Stomach (tissue), 9 donors: ENCODE data around the gene RIPOR1. TPM values are rescaled to one million over a fixed set of nuclear protein-coding genes. Genes with fewer than 3 reads are reported as not detected.

Source experiments
- DNase-seq, 2 donors: peaks; one replicate each; pipeline versions ENCODE4 v3.0.0 to v3.0.0-alpha.2; 2013 to 2019
- H3K27ac ChIP-seq, 5 donors: fragments of 200-600 bp in 4 of 5; sonication (generic) in 4 of 5; one replicate each; pipeline ENCODE4 v1.5.1; 2013 to 2019; ENCODE audit warnings: mild to moderate bottlenecking in 1 of 5, moderate library complexity in 1 of 5
- H3K27me3 ChIP-seq, 3 donors: fragments of 200-600 bp; sonication (generic); one replicate each; pipeline ENCODE4 v1.5.1; 2017 to 2019; ENCODE audit warnings: mixed run types in 1 of 3
- H3K36me3 ChIP-seq, 4 donors: fragments of 200-600 bp; sonication (generic); 1 replicate in 3 of 4; 2 replicates in 1 of 4; pipeline ENCODE4 v1.5.1; 2016 to 2019
- H3K4me1 ChIP-seq, 4 donors: fragments of 200-600 bp; sonication (generic); one replicate each; pipeline ENCODE4 v1.5.1; 2016 to 2019
- H3K4me3 ChIP-seq, 4 donors: fragments of 200-600 bp; sonication (generic) in 3 of 4; one replicate each; pipeline ENCODE4 v1.5.1; 2016 to 2019; ENCODE audit warnings: mild to moderate bottlenecking in 1 of 4
- H3K9me3 ChIP-seq, 4 donors: fragments of 200-600 bp; sonication (generic); one replicate each; pipeline ENCODE4 v1.5.1; 2016 to 2019
- EP300 ChIP-seq: sonication (generic); formaldehyde crosslinking; IDR thresholded peaks from one replicate; pipeline ENCODE4 v1.6.1; 2017; ENCODE audit warnings: antibody characterized with exemption
- POLR2A ChIP-seq, 4 donors: fragments of 450-650 bp; IDR thresholded peaks; one replicate each; pipeline ENCODE4 v1.6.1; 2016; ENCODE audit warnings: antibody characterized with exemption in 4 of 4, control low read depth in 2 of 4, mild to moderate bottlenecking in 1 of 4, moderate library complexity in 1 of 4
- POLR2AphosphoS5 ChIP-seq, 3 donors: sonication (generic); formaldehyde crosslinking; IDR thresholded peaks; one replicate each; pipeline ENCODE4 v1.6.1; 2016; ENCODE audit warnings: antibody characterized with exemption in 3 of 3
- WGBS, 5 donors: extraction: QIAGEN DNeasy Blood & Tissue Kit in 3 of 5; methylation state at CpG; one replicate each; pipeline versions ENCODE4 v1.1.5 to v1.1.7; 2013 to 2018; 5-methylcytosine and 5-hydroxymethylcytosine counted together
- intact Hi-C: fragments of 100-400 bp; cut with DNase I; formaldehyde crosslinking; loops from one replicate; pipeline ENCODE4 v1.15.1; 2023; ENCODE audit warnings: low total_unique reads
- polyA plus RNA-seq, 3 donors: library from polyadenylated mRNA; stranded (reverse); fragments of 200-250 nt; gene quantifications; one replicate each; pipeline ENCODE4 v1.2.3, GENCODE V29; 2013
- total RNA-seq, 5 donors: library from RNA; depleted of rRNA; stranded (reverse); fragments of >200 nt; gene quantifications; one replicate each; pipeline versions ENCODE4 v1.1.0 to v1.2.3, GENCODE V29; 2014 to 2016
- TF ChIP-seq, protein P1 (sequence below), 7 experiments: fragments of 450-650 bp in 4 of 7; fragments of 200-600 bp in 3 of 7; sonication (generic) in 3 of 7; IDR thresholded peaks; one replicate each; pipeline ENCODE4 v1.5.1; 2016 to 2019; ENCODE audit warnings: antibody characterized with exemption in 7 of 7, control low read depth in 2 of 7, mild to moderate bottlenecking in 1 of 7
- donor health status: healthy with polysubstance abuse.
- donor health status: Bipolar disorder and iron deficiency.
- donor health status: healthy.

RIPOR1 gene
- total and polyA plus RNA-seq, 8 donors, result 17.2 to 159 (median 27.4) TPM

GRCh38 chr16:67552476-67552875 is 23.8 kb downstream of the RIPOR1 start:
- H3K27ac ChIP-seq, result peak overlapping the region in 1 of 5 donors; percentile 10
- H3K4me1 ChIP-seq, result peaks cover 3 to 34% (median 14%) of the 10 kb centered on the region in 4 donors
- H3K9me3 ChIP-seq, result no peaks in the 10 kb centered on the region
- H3K4me3 ChIP-seq, result no peak overlapping the region
- TF ChIP-seq, protein P1, sequence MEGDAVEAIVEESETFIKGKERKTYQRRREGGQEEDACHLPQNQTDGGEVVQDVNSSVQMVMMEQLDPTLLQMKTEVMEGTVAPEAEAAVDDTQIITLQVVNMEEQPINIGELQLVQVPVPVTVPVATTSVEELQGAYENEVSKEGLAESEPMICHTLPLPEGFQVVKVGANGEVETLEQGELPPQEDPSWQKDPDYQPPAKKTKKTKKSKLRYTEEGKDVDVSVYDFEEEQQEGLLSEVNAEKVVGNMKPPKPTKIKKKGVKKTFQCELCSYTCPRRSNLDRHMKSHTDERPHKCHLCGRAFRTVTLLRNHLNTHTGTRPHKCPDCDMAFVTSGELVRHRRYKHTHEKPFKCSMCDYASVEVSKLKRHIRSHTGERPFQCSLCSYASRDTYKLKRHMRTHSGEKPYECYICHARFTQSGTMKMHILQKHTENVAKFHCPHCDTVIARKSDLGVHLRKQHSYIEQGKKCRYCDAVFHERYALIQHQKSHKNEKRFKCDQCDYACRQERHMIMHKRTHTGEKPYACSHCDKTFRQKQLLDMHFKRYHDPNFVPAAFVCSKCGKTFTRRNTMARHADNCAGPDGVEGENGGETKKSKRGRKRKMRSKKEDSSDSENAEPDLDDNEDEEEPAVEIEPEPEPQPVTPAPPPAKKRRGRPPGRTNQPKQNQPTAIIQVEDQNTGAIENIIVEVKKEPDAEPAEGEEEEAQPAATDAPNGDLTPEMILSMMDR (IDR thresholded peaks at IDR 0.05), result no peak
- no peak for TF ChIP-seq POLR2A (IDR thresholded peaks at IDR 0.05)
- no peak for TF ChIP-seq EP300
- no peak for TF ChIP-seq POLR2AphosphoS5 (IDR thresholded peaks at IDR 0.05)
- 45 to 69% (median 64%) methylated on average over 4 of the region's 4 CpGs for WGBS, 5 donors
- intact Hi-C loops, result no loop called here
- H3K36me3 ChIP-seq, result peaks cover 0 to 15% (median 7%) of the 10 kb centered on the region in 4 donors
- H3K27me3 ChIP-seq, result no peaks in the 10 kb centered on the region
- DNase-seq, result peak in 1 of 2 donors; percentile 51

DNA sequence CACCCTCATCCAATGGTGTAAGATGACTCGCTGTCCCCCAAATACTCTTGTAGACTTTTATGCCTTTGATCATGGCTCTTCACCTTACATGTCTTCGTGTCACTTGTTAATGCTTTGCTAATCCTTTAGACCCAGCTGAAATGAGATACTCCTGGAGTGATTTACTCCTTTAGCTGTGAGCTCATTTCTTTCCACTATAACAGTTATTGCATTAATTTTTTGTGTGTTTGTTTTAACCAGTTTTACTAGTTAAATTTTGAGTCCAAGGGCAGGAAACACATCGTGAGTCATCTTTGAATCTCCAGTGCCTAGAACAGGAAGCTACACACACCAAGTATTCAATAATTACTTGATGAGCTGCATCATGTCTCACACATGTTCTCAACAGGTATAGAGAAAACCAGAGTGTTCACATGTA is 27.2 kb downstream of the RIPOR1 start:
- intact Hi-C loops, result no loop called here
- Histone ChIP-seq H3K36me3 (no peaks in the 10 kb centered on the region), H3K4me3 (no peak overlapping the region), H3K27me3 (no peaks in the 10 kb centered on the region), H3K9me3 (no peaks in the 10 kb centered on the region), H3K27ac (peak overlapping the region in 3 of 5 donors; percentile 18 to 53 (median 48)), H3K4me1 (peaks cover 0 to 31% (median 7%) of the 10 kb centered on the region in 4 donors)
- DNase-seq, result no peak
- 57 to 72% (median 68%) methylated on average over 3 of the region's 3 CpGs for WGBS, 5 donors
- TF ChIP-seq, protein P1 (IDR thresholded peaks at IDR 0.05), result no peak
- no peak for TF ChIP-seq POLR2AphosphoS5 (IDR thresholded peaks at IDR 0.05)
- TF ChIP-seq EP300, result no peak
- no peak for TF ChIP-seq POLR2A (IDR thresholded peaks at IDR 0.05)

GRCh38 chr16:67558859-67559258 is 30.2 kb downstream of the RIPOR1 start:
- Histone ChIP-seq H3K4me1 (peaks cover 7 to 29% (median 14%) of the 10 kb centered on the region in 4 donors), H3K4me3 (no peak overlapping the region), H3K9me3 (no peaks in the 10 kb centered on the region), H3K27ac (no peak overlapping the region), H3K36me3 (no peaks in the 10 kb centered on the region), H3K27me3 (no peaks in the 10 kb centered on the region)
- DNase-seq, result no peak
- intact Hi-C loops, result no loop called here
- 83 to 97% (median 90%) methylated on average over 1 of the region's 1 CpG for WGBS, 5 donors
- TF ChIP-seq POLR2A (IDR thresholded peaks at IDR 0.05) (no peak), POLR2AphosphoS5 (IDR thresholded peaks at IDR 0.05) (no peak), EP300 (no peak)
- TF ChIP-seq, protein P1 (IDR thresholded peaks at IDR 0.05), result no peak

DNA sequence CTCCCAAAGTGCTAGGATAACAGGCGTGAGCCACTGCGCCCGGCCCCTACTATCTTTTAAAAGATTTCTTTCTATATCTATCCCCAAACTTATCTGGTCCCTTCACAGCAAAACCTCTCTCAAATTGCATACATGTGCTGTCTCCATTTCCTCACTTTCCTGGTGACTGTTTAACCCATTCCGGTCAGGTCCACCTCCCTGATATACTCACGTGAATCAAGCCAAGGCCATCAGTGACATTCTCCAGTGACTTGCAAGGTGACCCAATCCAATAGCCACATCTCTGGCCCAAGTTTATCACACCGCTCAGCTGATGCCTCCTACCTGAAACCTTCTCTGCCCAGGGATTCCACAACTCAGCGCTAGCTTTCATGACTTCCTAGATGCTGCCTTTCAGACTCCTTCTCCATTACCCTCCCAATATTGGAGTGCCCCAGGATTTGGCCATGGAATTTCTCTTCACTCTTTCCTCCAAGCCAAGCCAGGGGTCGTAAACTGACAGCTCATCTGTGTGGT is 32.3 kb downstream of the RIPOR1 start:
- peaks cover 18 to 41% (median 33%) of the 10 kb centered on the region in 4 donors for H3K4me1 ChIP-seq
- no peak for TF ChIP-seq EP300
- TF ChIP-seq, protein P1 (IDR thresholded peaks at IDR 0.05), result no peak
- no peak for TF ChIP-seq POLR2A (IDR thresholded peaks at IDR 0.05)
- TF ChIP-seq POLR2AphosphoS5 (IDR thresholded peaks at IDR 0.05), result no peak
- H3K27ac ChIP-seq, result peak overlapping the region in 4 of 5 donors; percentile 99 to 100 (median 100)
- no peaks in the 10 kb centered on the region for H3K36me3 ChIP-seq
- 80 to 86% (median 85%) methylated on average over 8 of the region's 8 CpGs for WGBS, 5 donors
- H3K27me3 ChIP-seq, result no peaks in the 10 kb centered on the region
- intact Hi-C loops, result no loop called here
- peak in 1 of 2 donors; percentile 16 for DNase-seq
- no peaks in the 10 kb centered on the region for H3K9me3 ChIP-seq
- peak overlapping the region in 1 of 4 donors; percentile 81 for H3K4me3 ChIP-seq
